Panc1 (cell line): ENCODE measurements around the gene TUB. TPM values are rescaled to one million over a fixed set of nuclear protein-coding genes. Genes with fewer than 3 reads are reported as not detected.

Source experiments
- ATAC-seq: fragments of 200-7000 bp; cut with Tn5 transposase; 2 replicates; pipeline ENCODE4 v1.9.1; 2020; ENCODE audit warnings: mild to moderate bottlenecking, moderate library complexity
- BruUV-seq: library from RNA; stranded (reverse); fragments of 400-500 nt; replicated peaks from 2 replicates; lab custom pipeline; 2021; lab: Mats Ljungman, UMichigan
- CTCF ChIA-PET: fragments of 300-600 bp; sonication (Branson Sonifier 250); formaldehyde crosslinking; loops from one replicate; lab custom pipeline; 2022; ENCODE audit warnings: antibody characterized with exemption; lab: Charles Lee
- POLR2A ChIA-PET: fragments of 300-600 bp; sonication (Branson Sonifier 250); formaldehyde crosslinking; loops from one replicate; lab custom pipeline; 2022; ENCODE audit warnings: antibody characterized with exemption; lab: Charles Lee
- DNase-seq: peaks from one replicate; pipeline ENCODE4 v3.0.0-alpha.2; 2010; ENCODE audit warnings: low read depth, low spot score
- H3K27ac ChIP-seq: 2 replicates; pipeline ENCODE4 v1.5.1; 2011; ENCODE audit warnings: mild to moderate bottlenecking, low read length, inconsistent platforms
- H3K27me3 ChIP-seq: fragments of 200-500 bp; sonication (Bioruptor generic); 2 replicates; pipeline ENCODE4 v1.6.0; 2014; ENCODE audit warnings: low read length, inconsistent platforms; ENCODE audit not compliant: control insufficient read depth, insufficient read depth
- H3K36me3 ChIP-seq: fragments of 200-500 bp; sonication (Bioruptor generic); 2 replicates; pipeline ENCODE4 v1.5.1; 2014; ENCODE audit warnings: inconsistent platforms, mild to moderate bottlenecking, low read length, moderate library complexity; ENCODE audit not compliant: control insufficient read depth, insufficient read depth
- H3K4me1 ChIP-seq: 2 replicates; pipeline ENCODE4 v1.5.1; 2011; ENCODE audit warnings: inconsistent platforms, mild to moderate bottlenecking, low read length, moderate library complexity; ENCODE audit not compliant: control insufficient read depth, insufficient read depth
- H3K4me3 ChIP-seq, 2 experiments: 2 replicates each; pipeline ENCODE4 v1.5.1; 2011 to 2012; ENCODE audit warnings: low read depth in 2 of 2, low read length in 2 of 2, mild to moderate bottlenecking in 2 of 2, inconsistent platforms in 1 of 2, moderate library complexity in 1 of 2
- H3K9me3 ChIP-seq: fragments of 200-500 bp; sonication (Bioruptor generic); 2 replicates; pipeline ENCODE4 v1.5.1; 2014; ENCODE audit warnings: low read depth, mild to moderate bottlenecking, inconsistent platforms, low read length, moderate library complexity; ENCODE audit not compliant: control insufficient read depth, insufficient read depth
- CTCF ChIP-seq: fragments of 450-650 bp; IDR thresholded peaks from 2 replicates; pipeline ENCODE4 v1.5.1; 2017; ENCODE audit warnings: mild to moderate bottlenecking
- POLR2AphosphoS5 ChIP-seq: IDR thresholded peaks from 2 replicates; pipeline ENCODE4 v1.6.1; 2012; ENCODE audit warnings: mild to moderate bottlenecking, low read depth, low read length, moderate library complexity
- SIN3A ChIP-seq: IDR thresholded peaks from 2 replicates; pipeline ENCODE4 v1.6.1; 2012; ENCODE audit warnings: low read depth, mild to moderate bottlenecking, low read length, moderate library complexity, borderline replicate concordance; ENCODE audit not compliant: insufficient read depth
- TCF7L2 ChIP-seq: IDR thresholded peaks from 2 replicates; pipeline ENCODE4 v1.6.1; 2011; ENCODE audit warnings: mild to moderate bottlenecking, low read depth, low read length, inconsistent platforms
- in situ Hi-C: cut with HindIII; loops from 2 replicates; pipeline ENCODE4 v1.10.0; 2016; ENCODE audit warnings: low sequenced_read_pairs, low pct_unique_long_range_greater_than_20kb
- intact Hi-C: fragments of 100-400 bp; cut with micrococcal nuclease; formaldehyde crosslinking; loops from one replicate; pipeline ENCODE4 v1.10.0; 2022; ENCODE audit not compliant: unreplicated experiment
- total RNA-seq: library from RNA; stranded (reverse); gene quantifications from one replicate; pipeline ENCODE4 v1.2.1, GENCODE V29; 2021; ENCODE audit not compliant: unreplicated experiment
- TF ChIP-seq, protein P1 (sequence below), 2 experiments: IDR thresholded peaks; 2 replicates each; pipeline ENCODE4 v1.6.1; 2011 to 2012; ENCODE audit warnings: low read depth in 2 of 2, control low read depth in 1 of 2, low read length in 1 of 2, mild to moderate bottlenecking in 1 of 2, moderate library complexity in 1 of 2; ENCODE audit not compliant: insufficient read depth in 1 of 2

TUB gene
- total RNA-seq, 1 experiment from 2014 or later = 4.3 TPM

DNA sequence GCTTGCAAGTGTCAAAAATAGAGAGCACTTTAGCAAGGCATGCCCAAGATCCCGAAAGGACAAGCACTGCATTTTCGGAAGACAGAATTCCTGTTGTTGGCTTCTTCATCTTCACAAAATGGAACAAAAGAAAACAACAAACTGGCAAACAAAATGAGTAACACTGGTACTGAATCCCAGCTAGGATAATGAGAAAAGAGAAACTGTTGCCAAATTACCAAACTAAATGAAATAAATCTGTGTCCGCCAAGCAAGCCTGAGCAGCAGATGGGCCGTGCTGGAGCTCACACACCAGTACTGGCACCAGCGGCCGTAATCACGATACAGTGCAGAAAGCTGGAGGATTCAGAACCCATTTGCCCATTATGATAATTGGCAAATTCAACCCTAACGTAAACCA lies 30.6 kb downstream of the TUB start:
- TF ChIP-seq TCF7L2 (no peak), CTCF (no peak), POLR2AphosphoS5 (no peak), SIN3A (no peak)
- TF ChIP-seq, protein P1, sequence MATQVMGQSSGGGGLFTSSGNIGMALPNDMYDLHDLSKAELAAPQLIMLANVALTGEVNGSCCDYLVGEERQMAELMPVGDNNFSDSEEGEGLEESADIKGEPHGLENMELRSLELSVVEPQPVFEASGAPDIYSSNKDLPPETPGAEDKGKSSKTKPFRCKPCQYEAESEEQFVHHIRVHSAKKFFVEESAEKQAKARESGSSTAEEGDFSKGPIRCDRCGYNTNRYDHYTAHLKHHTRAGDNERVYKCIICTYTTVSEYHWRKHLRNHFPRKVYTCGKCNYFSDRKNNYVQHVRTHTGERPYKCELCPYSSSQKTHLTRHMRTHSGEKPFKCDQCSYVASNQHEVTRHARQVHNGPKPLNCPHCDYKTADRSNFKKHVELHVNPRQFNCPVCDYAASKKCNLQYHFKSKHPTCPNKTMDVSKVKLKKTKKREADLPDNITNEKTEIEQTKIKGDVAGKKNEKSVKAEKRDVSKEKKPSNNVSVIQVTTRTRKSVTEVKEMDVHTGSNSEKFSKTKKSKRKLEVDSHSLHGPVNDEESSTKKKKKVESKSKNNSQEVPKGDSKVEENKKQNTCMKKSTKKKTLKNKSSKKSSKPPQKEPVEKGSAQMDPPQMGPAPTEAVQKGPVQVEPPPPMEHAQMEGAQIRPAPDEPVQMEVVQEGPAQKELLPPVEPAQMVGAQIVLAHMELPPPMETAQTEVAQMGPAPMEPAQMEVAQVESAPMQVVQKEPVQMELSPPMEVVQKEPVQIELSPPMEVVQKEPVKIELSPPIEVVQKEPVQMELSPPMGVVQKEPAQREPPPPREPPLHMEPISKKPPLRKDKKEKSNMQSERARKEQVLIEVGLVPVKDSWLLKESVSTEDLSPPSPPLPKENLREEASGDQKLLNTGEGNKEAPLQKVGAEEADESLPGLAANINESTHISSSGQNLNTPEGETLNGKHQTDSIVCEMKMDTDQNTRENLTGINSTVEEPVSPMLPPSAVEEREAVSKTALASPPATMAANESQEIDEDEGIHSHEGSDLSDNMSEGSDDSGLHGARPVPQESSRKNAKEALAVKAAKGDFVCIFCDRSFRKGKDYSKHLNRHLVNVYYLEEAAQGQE (IDR thresholded peaks at IDR 0.05; ENCODE audit: insufficient read depth in 1 of 2, low read depth in 2 of 2, low read length in 1 of 2) = no peak
- Histone ChIP-seq H3K4me1 (no peaks in the 10 kb centered on the region), H3K9me3 (0 out of 2 replicates have a peak, but pooled peaks cover 7% of the 10 kb centered on the region), H3K27me3 (peaks cover 8% of the 10 kb centered on the region), H3K4me3 (no peak overlapping the region), H3K27ac (no peak overlapping the region), H3K36me3 (no peaks in the 10 kb centered on the region)
- intact Hi-C loops (loop anchor here (5.0 kb wide), 1 partner anchor 739 kb away; no protein-coding TSS in a partner anchor), in situ Hi-C loops (no loop called here)
- POLR2A ChIA-PET = no interaction called here
- no peak for ATAC-seq
- BruUV-seq = no TSS peak
- DNase-seq = no peak
- CTCF ChIA-PET = no interaction called here

DNA sequence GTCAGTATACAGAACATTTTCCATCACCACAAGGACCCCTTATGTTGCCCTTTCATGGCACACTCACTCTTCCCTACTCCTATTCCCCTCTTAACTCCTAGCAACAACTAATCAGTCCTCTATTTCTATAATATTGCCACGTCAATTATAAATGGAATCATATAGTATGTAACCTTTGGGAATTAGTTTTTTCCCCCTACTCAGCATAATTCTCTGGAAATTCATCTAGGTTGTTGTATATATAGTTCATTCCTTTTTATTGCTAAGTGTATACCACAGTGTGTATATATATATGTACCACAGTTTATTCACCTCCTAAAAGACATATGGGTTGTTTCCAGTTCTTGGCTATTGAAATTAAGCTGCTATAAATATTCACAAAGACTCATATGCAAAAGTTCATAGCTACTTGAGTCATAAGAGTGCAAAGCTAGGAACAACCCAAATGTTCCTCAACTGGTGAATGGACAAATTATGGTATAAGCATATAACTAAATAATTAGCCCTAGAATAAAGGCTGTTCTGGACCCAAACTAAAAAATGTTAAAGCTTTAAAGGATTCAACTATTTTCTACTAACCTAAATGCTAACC lies 41.3 kb downstream of the TUB start:
- no TSS peak for BruUV-seq
- H3K9me3 ChIP-seq = no peaks in the 10 kb centered on the region
- no peaks in the 10 kb centered on the region for H3K4me1 ChIP-seq
- DNase-seq (no peak), ATAC-seq (no peak)
- H3K27me3 ChIP-seq = no peaks in the 10 kb centered on the region; the same call in 1 of the 2 replicates
- no peaks in the 10 kb centered on the region for H3K36me3 ChIP-seq
- in situ Hi-C loops (no loop called here), intact Hi-C loops (no loop called here)
- H3K27ac ChIP-seq = no peak overlapping the region
- POLR2A ChIA-PET = interaction anchor here (0.7 kb wide), 1 partner anchor 56 kb away, joined by 11 read pairs; no protein-coding TSS in a partner anchor
- H3K4me3 ChIP-seq = no peak overlapping the region
- TF ChIP-seq SIN3A (no peak), CTCF (no peak), TCF7L2 (no peak), POLR2AphosphoS5 (no peak)
- TF ChIP-seq, protein P1 (IDR thresholded peaks at IDR 0.05; ENCODE audit: insufficient read depth in 1 of 2, low read depth in 2 of 2, low read length in 1 of 2) = no peak
- CTCF ChIA-PET = no interaction called here
